ENCODE measurements around the gene E4F1.
A peak's percentile ranks its signal among the peaks of the same experiment; 100 is the strongest.
"Not testable (repeated sequence)": the region's sequence is repeated elsewhere in the genome, so short reads cannot be mapped to it uniquely, and the experiment has no call there.

Gene E4F1

GRCh38 chr16:2233046-2233775 lies 9.8 kb downstream of the E4F1 start:
- DNase-seq: no peak

- no peak for DNase-seq
These were observed 10.8 kb downstream of the E4F1 start for GRCh38 chr16:2233872-2234812.

GRCh38 chr16:2234813-2235170 lies 11.4 kb downstream of the E4F1 start:
- no peak for DNase-seq

GRCh38 chr16:2235234-2235651 lies 11.9 kb downstream of the E4F1 start:
- no peak for DNase-seq

- DNase-seq: no peak
These were observed 12.4 kb downstream of the E4F1 start for GRCh38 chr16:2235695-2236336.

GRCh38 chr16:2236337-2237101 lies 13.1 kb downstream of the E4F1 start, which contains the start of gene DNASE1L2:
Gene DNASE1L2, plus strand, starts transcription at chr16:2236444. Its CDS starts 373 bp downstream, at chr16:2236817.
- DNase-seq: no peak

GRCh38 chr16:2237102-2237482 lies 13.7 kb downstream of the E4F1 start:
- DNase-seq: no peak

GRCh38 chr16:2237493-2238149 lies 14.2 kb downstream of the E4F1 start:
- DNase-seq: no peak

- DNase-seq: no peak
These were observed 14.9 kb downstream of the E4F1 start for GRCh38 chr16:2238150-2238837.

GRCh38 chr16:2238838-2239675 lies 15.7 kb downstream of the E4F1 start:
- DNase-seq: no peak

- DNase-seq: not testable (repeated sequence)
These were observed 16.9 kb downstream of the E4F1 start for GRCh38 chr16:2240331-2240730.

- no peak for DNase-seq
These were observed 19.2 kb downstream of the E4F1 start for GRCh38 chr16:2242598-2242997.

- no peak for DNase-seq
These were observed 19.7 kb downstream of the E4F1 start for GRCh38 chr16:2243031-2243528.

GRCh38 chr16:2243781-2244180 lies 20.4 kb downstream of the E4F1 start:
- no peak for DNase-seq

- no peak for DNase-seq
These were observed 20.9 kb downstream of the E4F1 start for GRCh38 chr16:2244301-2244700.

- no peak for DNase-seq
These were observed 21.8 kb downstream of the E4F1 start for GRCh38 chr16:2244926-2245795.

GRCh38 chr16:2246301-2246885 lies 23.0 kb downstream of the E4F1 start:
- no peak for DNase-seq

GRCh38 chr16:2250652-2251295 lies 27.4 kb downstream of the E4F1 start:
- peak; percentile 25 for DNase-seq
